HEK293T (cell line): ENCODE results near the gene ASPSCR1.

Source experiments
- CTCF ChIA-PET: fragments of 350-600 bp; formaldehyde crosslinking; extraction: SDS; loops from one replicate; lab custom pipeline; 2021; ENCODE audit warnings: antibody characterized with exemption, inconsistent platforms; lab: Yijun Ruan, JAX
- POLR2A ChIA-PET: fragments of 350-600 bp; formaldehyde crosslinking; extraction: SDS; loops from one replicate; lab custom pipeline; 2020; ENCODE audit warnings: antibody characterized with exemption, inconsistent platforms; lab: Yijun Ruan, JAX
- DNase-seq: peaks from one replicate; pipeline ENCODE4 v3.0.0; 2012; ENCODE audit warnings: mixed read lengths; ENCODE audit errors: extremely low spot score
- ARNT ChIP-seq: fragments of 450-650 bp; IDR thresholded peaks from 2 replicates; pipeline ENCODE4 v1.6.1; 2017; ENCODE audit warnings: mild to moderate bottlenecking
- BHLHE40 ChIP-seq: fragments of 450-650 bp; IDR thresholded peaks from 2 replicates; pipeline ENCODE4 v1.6.1; 2016; ENCODE audit warnings: mild to moderate bottlenecking, moderate library complexity, borderline replicate concordance
- CTBP1 ChIP-seq: fragments of 450-650 bp; IDR thresholded peaks from 2 replicates; pipeline ENCODE4 v1.6.1; 2016; ENCODE audit warnings: borderline replicate concordance
- ELF4 ChIP-seq: fragments of 450-650 bp; IDR thresholded peaks from 2 replicates; pipeline ENCODE4 v1.6.1; 2017; ENCODE audit warnings: antibody characterized with exemption
- FOXA1 ChIP-seq: fragments of 450-650 bp; IDR thresholded peaks from 2 replicates; pipeline ENCODE4 v1.6.1; 2016; ENCODE audit warnings: mild to moderate bottlenecking
- FOXK2 ChIP-seq: fragments of 450-650 bp; IDR thresholded peaks from 2 replicates; pipeline ENCODE4 v1.6.1; 2016; ENCODE audit warnings: mild to moderate bottlenecking
- FOXM1 ChIP-seq: fragments of 450-650 bp; IDR thresholded peaks from 2 replicates; pipeline ENCODE4 v1.6.1; 2017; ENCODE audit warnings: mild to moderate bottlenecking, borderline replicate concordance
- HDGF ChIP-seq: fragments of 450-650 bp; IDR thresholded peaks from 2 replicates; pipeline ENCODE4 v1.6.1; 2017; ENCODE audit warnings: antibody characterized with exemption, borderline replicate concordance
- L3MBTL2 ChIP-seq: fragments of 450-650 bp; conservative IDR thresholded peaks from 2 replicates; pipeline ENCODE4 v1.6.1; 2016; ENCODE audit warnings: mild to moderate bottlenecking
- LEF1 ChIP-seq: fragments of 450-650 bp; IDR thresholded peaks from 2 replicates; pipeline ENCODE4 v1.6.1; 2017; ENCODE audit warnings: mild to moderate bottlenecking, borderline replicate concordance
- NFRKB ChIP-seq: fragments of 450-650 bp; IDR thresholded peaks from 2 replicates; pipeline ENCODE4 v1.6.1; 2016; ENCODE audit warnings: mild to moderate bottlenecking, moderate library complexity
- SP1 ChIP-seq: fragments of 450-650 bp; IDR thresholded peaks from 2 replicates; pipeline ENCODE4 v1.6.1; 2017
- SUZ12 ChIP-seq: fragments of 450-650 bp; IDR thresholded peaks from 2 replicates; pipeline ENCODE4 v1.6.1; 2016; ENCODE audit warnings: mild to moderate bottlenecking
- TARDBP ChIP-seq: fragments of 450-650 bp; IDR thresholded peaks from 2 replicates; pipeline ENCODE4 v1.6.1; 2016
- ZNF384 ChIP-seq: fragments of 450-650 bp; IDR thresholded peaks from 2 replicates; pipeline ENCODE4 v1.6.1; 2016
- TF ChIP-seq, protein P1 (sequence below): fragments of 450-650 bp; IDR thresholded peaks from 2 replicates; pipeline ENCODE4 v1.6.1; 2016

Gene ASPSCR1

DNA sequence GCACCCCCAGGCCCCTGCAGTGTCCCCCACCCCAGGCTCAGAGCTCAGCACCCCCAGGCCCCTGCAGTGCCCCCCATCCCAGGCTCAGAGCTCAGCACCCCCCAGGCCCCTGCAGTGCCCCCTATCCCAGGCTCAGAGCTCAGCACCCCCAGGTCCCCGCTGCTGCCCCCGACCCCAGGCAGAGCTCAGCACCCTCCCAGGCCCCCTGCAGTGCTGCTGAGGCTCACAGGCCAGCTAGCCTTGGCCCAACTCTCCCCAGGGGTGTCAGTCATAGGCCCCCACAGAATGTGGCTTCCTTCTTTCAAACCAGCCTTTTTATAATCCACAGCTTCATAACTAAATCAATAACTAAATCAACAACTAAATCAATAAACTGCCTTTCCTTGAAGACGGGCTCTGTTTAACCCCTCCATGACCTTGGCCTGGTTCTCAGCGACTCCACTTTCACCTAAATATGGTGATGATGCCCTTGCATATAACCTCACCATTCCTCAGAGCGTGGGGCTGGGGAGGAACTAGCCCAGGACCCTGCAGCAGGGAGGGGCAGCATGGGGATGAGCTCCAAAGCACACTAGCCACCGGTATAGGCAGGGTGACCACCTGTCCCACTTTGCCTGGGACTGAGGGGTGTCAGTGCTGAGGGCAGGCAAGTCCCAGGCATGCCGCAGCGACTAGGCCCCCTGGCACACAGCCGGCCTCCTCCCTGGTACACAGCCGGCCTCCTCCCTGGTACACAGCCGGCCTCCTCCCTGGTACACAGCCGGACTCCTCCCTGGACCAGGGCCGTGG, 21.5 kb upstream of the ASPSCR1 start:
- ChIA-PET POLR2A (interaction anchor here (1.1 kb wide), 1 partner anchor 17 kb away, joined by 4 read pairs; no protein-coding TSS in a partner anchor), CTCF (no interaction called here)

GRCh38 chr17:81956607-81957589, 20.5 kb upstream of the ASPSCR1 start:
- POLR2A ChIA-PET, result no interaction called here
- no peak for TF ChIP-seq SUZ12
- TF ChIP-seq FOXM1, result no peak
- no peak for TF ChIP-seq HDGF
- TF ChIP-seq SP1, result no peak
- TF ChIP-seq NFRKB, result no peak
- TF ChIP-seq FOXA1, result no peak
- TF ChIP-seq ZNF384, result no peak
- TF ChIP-seq BHLHE40, result no peak
- no peak for TF ChIP-seq L3MBTL2
- no peak for TF ChIP-seq CTBP1
- no peak for TF ChIP-seq FOXK2
- no peak for DNase-seq
- CTCF ChIA-PET, result no interaction called here

More for the DNA sequence above, 21.5 kb upstream of the ASPSCR1 start:
- no peak for DNase-seq
- TF ChIP-seq, protein P1, sequence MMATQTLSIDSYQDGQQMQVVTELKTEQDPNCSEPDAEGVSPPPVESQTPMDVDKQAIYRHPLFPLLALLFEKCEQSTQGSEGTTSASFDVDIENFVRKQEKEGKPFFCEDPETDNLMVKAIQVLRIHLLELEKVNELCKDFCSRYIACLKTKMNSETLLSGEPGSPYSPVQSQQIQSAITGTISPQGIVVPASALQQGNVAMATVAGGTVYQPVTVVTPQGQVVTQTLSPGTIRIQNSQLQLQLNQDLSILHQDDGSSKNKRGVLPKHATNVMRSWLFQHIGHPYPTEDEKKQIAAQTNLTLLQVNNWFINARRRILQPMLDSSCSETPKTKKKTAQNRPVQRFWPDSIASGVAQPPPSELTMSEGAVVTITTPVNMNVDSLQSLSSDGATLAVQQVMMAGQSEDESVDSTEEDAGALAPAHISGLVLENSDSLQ, result no peak
- TF ChIP-seq BHLHE40 (no peak), LEF1 (no peak), CTBP1 (no peak), FOXA1 (no peak), FOXK2 (no peak), TARDBP (no peak), ZNF384 (no peak), NFRKB (no peak), FOXM1 (no peak), SUZ12 (no peak), HDGF (no peak), L3MBTL2 (no peak), SP1 (no peak), ARNT (no peak)

- TF ChIP-seq ELF4, result no peak
- TF ChIP-seq FOXA1, result no peak
- no peak for TF ChIP-seq FOXM1
- TF ChIP-seq L3MBTL2, result no peak
- no peak for TF ChIP-seq TARDBP
- no peak for TF ChIP-seq BHLHE40
- no peak for TF ChIP-seq NFRKB
- TF ChIP-seq, protein P1, result no peak
- TF ChIP-seq CTBP1, result no peak
- TF ChIP-seq ZNF384, result no peak
- no peak for TF ChIP-seq ARNT
- no peak for TF ChIP-seq HDGF
- TF ChIP-seq FOXK2, result no peak
- TF ChIP-seq SP1, result no peak
- no peak for DNase-seq
- CTCF ChIA-PET, result no interaction called here
- POLR2A ChIA-PET, result no interaction called here
These were observed 19.6 kb upstream of the ASPSCR1 start for GRCh38 chr17:81957691-81958432.

GRCh38 chr17:81958633-81959342, 18.6 kb upstream of the ASPSCR1 start:
- DNase-seq, result no peak
- POLR2A ChIA-PET, result interaction anchor here (0.9 to 1.3 kb wide), 8 partner anchors 16 to 126 kb away, joined by 3 to 13 read pairs (median 4); partner anchors contain the start of genes CENPX, DCXR, LRRC45 and MCRIP1
- TF ChIP-seq CTBP1 (no peak), BHLHE40 (no peak), LEF1 (no peak), ARNT (no peak), FOXK2 (no peak), ZNF384 (no peak), TARDBP (no peak), HDGF (no peak), ELF4 (no peak), L3MBTL2 (no peak), FOXM1 (no peak), SUZ12 (no peak), SP1 (no peak), FOXA1 (no peak), NFRKB (no peak)
- TF ChIP-seq, protein P1, result no peak
- CTCF ChIA-PET, result interaction anchor here (0.6 to 2.3 kb wide), 13 partner anchors 8 to 63 kb away, joined by 3 to 34 read pairs (median 4); partner anchors contain the start of genes CENPX, LRRC45 and MAFG
